Activated naive CD8-positive, alpha-beta T cell treated with anti-CD3 and anti-CD28 coated beads for 36 hours (primary cell): ENCODE data around the gene APIP. TPM values are rescaled to one million over a fixed set of nuclear protein-coding genes. Genes with fewer than 3 reads are reported as not detected.
"Not testable (repeated sequence)": the region's sequence is repeated elsewhere in the genome, so short reads cannot be mapped to it uniquely, and the experiment has no call there.

ENCODE experiments used
- DNase-seq: peaks from one replicate; pipeline ENCODE4 v3.0.0; 2021
- H3K27ac Mint-ChIP-seq: one replicate; pipeline ENCODE4 v1.8.0; 2022; ENCODE audit warnings: mild to moderate bottlenecking, moderate library complexity, mixed read lengths
- H3K27me3 Mint-ChIP-seq: one replicate; pipeline ENCODE4 v1.8.0; 2022; ENCODE audit warnings: mild to moderate bottlenecking, mixed read lengths
- H3K36me3 Mint-ChIP-seq: one replicate; pipeline ENCODE4 v1.8.0; 2021; ENCODE audit warnings: mild to moderate bottlenecking, mixed read lengths
- H3K4me1 Mint-ChIP-seq: one replicate; pipeline ENCODE4 v1.8.0; 2021; ENCODE audit warnings: mixed read lengths
- H3K4me3 Mint-ChIP-seq: one replicate; pipeline ENCODE4 v1.8.0; 2022; ENCODE audit warnings: mild to moderate bottlenecking, moderate library complexity, mixed read lengths
- H3K9me3 Mint-ChIP-seq: one replicate; pipeline ENCODE4 v1.8.0; 2022; ENCODE audit warnings: mixed read lengths
- total RNA-seq, 2 experiments: library from RNA; stranded (reverse); gene quantifications; one replicate each; pipeline ENCODE4 v1.2.3, GENCODE V29; 2021

APIP gene
- total RNA-seq, 2 experiments from 2014 or later = 38.3 to 39.5 TPM

DNA sequence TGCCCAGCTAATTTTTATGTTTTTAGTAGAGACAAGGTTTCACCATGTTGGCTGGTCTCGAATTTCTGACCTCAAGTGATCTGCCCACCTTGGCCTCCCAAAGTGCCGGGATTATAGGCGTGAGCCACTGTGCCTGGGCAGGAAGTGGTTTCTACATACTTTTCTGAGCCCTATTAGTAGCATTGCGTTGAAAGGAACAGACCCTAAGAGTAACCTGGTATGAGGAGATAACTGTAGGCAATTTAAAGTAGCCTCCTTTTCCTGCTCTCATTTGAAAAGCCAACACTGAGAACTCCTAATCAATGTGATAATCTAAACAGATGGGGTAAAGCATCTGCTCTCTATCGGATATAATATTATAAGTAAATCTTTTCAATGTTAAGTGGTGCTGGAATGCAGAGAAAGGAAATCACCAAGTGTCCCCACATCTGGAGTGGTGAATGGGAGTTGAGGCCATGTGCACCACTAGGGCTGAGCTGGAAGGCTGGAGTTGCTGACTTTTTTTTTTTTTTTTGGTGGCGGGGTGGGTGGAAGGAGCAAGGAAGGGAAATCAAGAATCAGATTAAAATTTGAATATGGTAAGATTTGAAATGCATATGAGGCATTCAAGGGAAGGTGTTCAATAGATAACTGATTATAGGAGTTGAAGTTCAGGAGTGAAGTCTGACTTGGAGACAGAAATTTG, 20.9 kb upstream of the APIP start:
- H3K9me3 Mint-ChIP-seq = peaks cover 1% of the 10 kb centered on the region
- H3K27me3 Mint-ChIP-seq = no peaks in the 10 kb centered on the region
- H3K36me3 Mint-ChIP-seq = peaks cover 24% of the 10 kb centered on the region
- no peak overlapping the region for H3K4me3 Mint-ChIP-seq
- H3K4me1 Mint-ChIP-seq = peaks cover 23% of the 10 kb centered on the region
- no peak for DNase-seq
- H3K27ac Mint-ChIP-seq = no peak overlapping the region

GRCh38 chr11:34929794-34930763, 13.9 kb upstream of the APIP start:
- H3K9me3 Mint-ChIP-seq = no peaks in the 10 kb centered on the region
- H3K27me3 Mint-ChIP-seq = no peaks in the 10 kb centered on the region
- peaks cover 2% of the 10 kb centered on the region for H3K36me3 Mint-ChIP-seq
- no peak for DNase-seq
- peaks cover 14% of the 10 kb centered on the region for H3K4me1 Mint-ChIP-seq
- no peak overlapping the region for H3K27ac Mint-ChIP-seq
- no peak overlapping the region for H3K4me3 Mint-ChIP-seq

- H3K9me3 Mint-ChIP-seq = no peaks in the 10 kb centered on the region
- no peaks in the 10 kb centered on the region for H3K27me3 Mint-ChIP-seq
- H3K4me3 Mint-ChIP-seq = no peak overlapping the region
- peaks cover under 1% of the 10 kb centered on the region for H3K36me3 Mint-ChIP-seq
- peaks cover 14% of the 10 kb centered on the region for H3K4me1 Mint-ChIP-seq
- DNase-seq = no peak
- H3K27ac Mint-ChIP-seq = no peak overlapping the region
These were observed 12.9 kb upstream of the APIP start for GRCh38 chr11:34928960-34929680.

GRCh38 chr11:34928268-34928959, 12.2 kb upstream of the APIP start:
- H3K9me3 Mint-ChIP-seq = no peaks in the 10 kb centered on the region
- H3K4me3 Mint-ChIP-seq = no peak overlapping the region
- peaks cover 14% of the 10 kb centered on the region for H3K4me1 Mint-ChIP-seq
- H3K27me3 Mint-ChIP-seq = no peaks in the 10 kb centered on the region
- DNase-seq = no peak
- H3K27ac Mint-ChIP-seq = no peak overlapping the region
- no peaks in the 10 kb centered on the region for H3K36me3 Mint-ChIP-seq

- peaks cover 14% of the 10 kb centered on the region for H3K4me1 Mint-ChIP-seq
- H3K27ac Mint-ChIP-seq = no peak overlapping the region
- H3K36me3 Mint-ChIP-seq = no peaks in the 10 kb centered on the region
- no peak for DNase-seq
- no peak overlapping the region for H3K4me3 Mint-ChIP-seq
- no peaks in the 10 kb centered on the region for H3K27me3 Mint-ChIP-seq
- no peaks in the 10 kb centered on the region for H3K9me3 Mint-ChIP-seq
These were observed 10.6 kb upstream of the APIP start for GRCh38 chr11:34926831-34927132.

GRCh38 chr11:34926101-34926830, 10.1 kb upstream of the APIP start:
- Mint-ChIP-seq H3K4me3 (no peak overlapping the region), H3K36me3 (no peaks in the 10 kb centered on the region), H3K9me3 (no peaks in the 10 kb centered on the region), H3K4me1 (peaks cover 14% of the 10 kb centered on the region), H3K27me3 (no peaks in the 10 kb centered on the region), H3K27ac (no peak overlapping the region)
- DNase-seq = no peak

DNA sequence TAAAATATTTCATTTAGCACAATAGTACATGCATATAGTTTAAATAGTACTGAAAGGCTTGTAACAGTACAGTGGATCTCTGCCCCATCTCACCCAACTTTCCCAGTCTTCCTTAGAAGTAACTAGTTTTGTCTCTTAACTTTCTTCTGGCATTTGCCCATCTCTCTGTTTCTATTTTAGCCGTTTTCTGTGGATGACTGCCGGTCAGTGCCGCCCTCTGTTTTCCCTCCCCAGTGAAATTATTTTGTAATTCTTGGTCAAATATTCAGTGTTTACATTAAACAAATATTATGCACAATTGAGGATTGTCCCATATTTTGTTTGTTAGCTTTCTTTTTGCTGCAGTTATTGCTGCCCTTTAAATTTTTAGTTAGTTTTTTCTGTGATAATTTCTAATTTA, 8.5 kb upstream of the APIP start:
- Mint-ChIP-seq H3K4me1 (peaks cover 11% of the 10 kb centered on the region), H3K4me3 (no peak overlapping the region), H3K27me3 (no peaks in the 10 kb centered on the region), H3K27ac (no peak overlapping the region), H3K36me3 (no peaks in the 10 kb centered on the region), H3K9me3 (no peaks in the 10 kb centered on the region)
- no peak for DNase-seq

GRCh38 chr11:34921156-34921555, 5.0 kb upstream of the APIP start:
- no peak overlapping the region for H3K4me3 Mint-ChIP-seq
- no peak for DNase-seq
- peaks cover 18% of the 10 kb centered on the region for H3K4me1 Mint-ChIP-seq
- no peak overlapping the region for H3K27ac Mint-ChIP-seq
- H3K9me3 Mint-ChIP-seq = no peaks in the 10 kb centered on the region
- no peaks in the 10 kb centered on the region for H3K36me3 Mint-ChIP-seq
- no peaks in the 10 kb centered on the region for H3K27me3 Mint-ChIP-seq

DNA sequence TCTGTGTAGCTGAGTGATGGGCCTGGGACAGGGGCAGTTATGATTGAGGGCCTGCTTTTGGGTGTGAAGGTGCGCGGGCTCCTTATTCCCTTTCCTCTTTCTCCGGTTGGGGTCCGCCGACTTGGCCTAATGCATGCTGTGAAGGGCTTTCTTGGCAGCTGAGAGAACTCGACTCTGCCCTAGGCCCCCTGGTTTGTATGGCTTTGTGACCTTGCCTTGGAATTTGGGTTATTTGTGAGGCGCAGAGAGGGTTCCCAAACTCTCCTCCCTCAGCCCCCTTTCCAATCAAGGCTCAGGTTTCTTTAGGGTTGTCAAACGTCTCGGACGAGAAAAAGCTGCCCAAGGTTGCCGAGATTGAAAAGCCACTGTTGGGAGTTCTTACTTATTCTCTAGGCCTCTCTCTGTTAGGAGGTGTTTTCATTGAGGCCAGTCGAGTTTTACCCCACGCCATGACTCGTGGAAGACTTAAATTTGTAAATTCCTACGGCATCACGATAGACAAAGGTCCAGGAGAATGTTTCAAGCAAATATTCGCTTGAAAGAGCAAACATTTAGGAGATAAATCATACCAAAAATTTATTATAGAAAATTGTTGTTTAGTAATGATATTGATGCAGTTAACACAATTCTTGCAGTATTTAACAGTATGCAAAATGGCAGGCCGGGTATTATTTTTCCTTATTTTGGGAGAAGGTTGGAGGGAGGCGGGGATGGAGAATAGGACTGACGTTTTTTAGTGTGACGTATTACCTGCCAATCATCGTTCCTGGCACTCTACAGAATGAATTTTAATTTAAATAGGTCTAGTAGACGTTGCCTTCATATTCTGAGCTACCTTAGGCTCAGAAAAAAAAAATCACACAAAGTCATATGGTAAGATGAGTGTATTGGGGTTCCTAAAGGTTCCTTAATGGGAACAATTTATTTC, 928 bp upstream of the APIP start:
- Mint-ChIP-seq H3K27me3 (no peaks in the 10 kb centered on the region), H3K36me3 (peaks cover 15% of the 10 kb centered on the region), H3K9me3 (peaks cover 1% of the 10 kb centered on the region), H3K4me1 (peaks cover 32% of the 10 kb centered on the region), H3K4me3 (peak overlapping the region; percentile 86), H3K27ac (peak overlapping the region; percentile 85)
- no peak for DNase-seq

DNA sequence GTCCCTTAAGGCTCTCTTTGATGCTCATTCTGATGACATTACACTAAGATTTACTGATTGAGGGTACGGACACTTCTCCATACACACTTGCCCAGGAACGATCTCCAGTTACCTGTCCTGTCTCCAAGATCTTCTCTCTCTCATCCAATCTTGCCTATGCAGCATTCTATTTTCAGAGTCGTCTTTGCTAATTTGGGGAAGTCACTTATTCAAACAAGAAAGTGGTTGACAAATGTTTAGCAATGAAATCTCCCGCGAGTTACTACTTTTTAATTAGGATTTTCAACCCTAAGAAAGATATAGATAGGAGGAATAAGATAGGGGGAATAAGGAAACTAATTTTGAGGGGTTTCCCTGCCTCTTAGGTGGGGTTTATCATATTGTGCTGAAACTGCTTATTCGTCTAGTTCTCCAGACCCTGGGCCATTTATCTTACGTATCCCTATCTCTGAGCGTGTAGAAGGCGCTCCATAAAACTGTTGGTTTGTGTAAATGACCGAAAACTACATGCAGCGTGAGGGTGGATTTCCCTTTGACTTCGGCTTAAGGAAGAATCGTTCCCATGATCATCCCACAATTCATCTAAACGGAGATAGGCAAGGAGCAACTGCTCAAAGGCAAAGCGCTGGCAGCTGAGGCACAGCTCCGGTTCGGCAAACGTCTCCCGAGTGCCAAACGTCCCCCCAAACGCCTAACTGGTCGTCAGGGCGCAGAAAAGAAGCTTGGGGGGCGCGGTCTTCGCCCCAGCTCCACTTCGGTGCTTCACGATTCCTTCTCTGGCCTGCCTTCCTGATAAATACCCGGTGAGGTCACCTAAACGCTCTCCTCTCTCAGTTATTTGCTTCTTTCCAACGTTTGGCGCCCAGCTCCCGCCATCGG, 804 bp downstream of the APIP start:
- H3K36me3 Mint-ChIP-seq = peaks cover 15% of the 10 kb centered on the region
- no peaks in the 10 kb centered on the region for H3K27me3 Mint-ChIP-seq
- DNase-seq = no peak
- H3K4me1 Mint-ChIP-seq = peaks cover 29% of the 10 kb centered on the region
- H3K4me3 Mint-ChIP-seq = peak overlapping the region; percentile 86
- H3K9me3 Mint-ChIP-seq = peaks cover 1% of the 10 kb centered on the region
- peak overlapping the region; percentile 85 for H3K27ac Mint-ChIP-seq

DNA sequence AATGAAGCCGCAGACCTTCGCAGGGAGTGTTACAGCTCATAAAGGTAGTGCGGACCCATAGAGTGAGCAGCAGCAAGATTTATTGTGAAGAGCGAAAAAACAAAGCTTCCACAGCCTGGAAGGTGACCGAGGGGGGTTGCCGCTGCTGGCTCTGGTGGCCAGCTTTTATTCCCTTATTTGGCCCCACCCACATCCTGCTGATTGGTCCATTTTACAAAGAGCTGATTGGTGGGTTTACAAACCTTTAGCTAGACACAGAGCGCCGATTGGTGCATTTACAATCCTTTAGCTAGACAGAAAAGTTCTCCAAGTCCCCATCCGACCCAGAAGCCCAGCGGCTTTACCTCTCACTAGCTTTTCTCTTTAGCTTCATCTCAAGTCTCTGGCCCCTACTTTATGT, 2.6 kb downstream of the APIP start:
- H3K4me3 Mint-ChIP-seq, H3K27me3 Mint-ChIP-seq, H3K9me3 Mint-ChIP-seq: not testable (repeated sequence)

GRCh38 chr11:34911676-34912075, 4.5 kb downstream of the APIP start:
- Mint-ChIP-seq H3K9me3 (peaks cover 1% of the 10 kb centered on the region), H3K27me3 (no peaks in the 10 kb centered on the region), H3K27ac (no peak overlapping the region), H3K4me1 (peaks cover 16% of the 10 kb centered on the region), H3K36me3 (peaks cover 15% of the 10 kb centered on the region), H3K4me3 (no peak overlapping the region)
- DNase-seq = no peak

More for the DNA sequence above, 2.6 kb downstream of the APIP start:
- Mint-ChIP-seq H3K4me1 (peaks cover 28% of the 10 kb centered on the region), H3K36me3 (peaks cover 15% of the 10 kb centered on the region)
- DNase-seq, H3K27ac Mint-ChIP-seq: not testable (repeated sequence)

DNA sequence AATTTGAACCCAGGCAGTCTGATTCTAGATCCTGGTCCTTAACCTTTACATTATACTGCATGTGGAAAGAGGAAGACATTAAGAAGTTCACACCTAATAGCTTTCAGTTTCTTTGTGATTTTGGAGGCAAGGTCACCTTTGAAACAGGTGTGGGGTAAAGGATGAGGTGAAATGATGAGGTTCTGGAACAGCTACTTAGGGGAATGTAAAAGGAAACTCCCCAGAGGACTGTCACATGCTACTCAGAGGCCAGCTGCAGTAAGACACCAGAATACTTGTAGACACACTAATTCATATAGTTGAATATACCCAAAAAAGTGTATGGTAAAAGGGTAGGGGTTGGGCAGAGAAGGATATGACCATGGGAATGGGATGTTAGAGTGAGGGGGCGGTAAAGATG, 5.4 kb downstream of the APIP start:
- Mint-ChIP-seq H3K36me3 (peaks cover 21% of the 10 kb centered on the region), H3K4me3 (no peak overlapping the region), H3K4me1 (peaks cover 16% of the 10 kb centered on the region)

More for the DNA sequence above, 5.4 kb downstream of the APIP start:
- DNase-seq = no peak
- Mint-ChIP-seq H3K27me3 (no peaks in the 10 kb centered on the region), H3K9me3 (peaks cover 1% of the 10 kb centered on the region), H3K27ac (no peak overlapping the region)
